T1000 (cell line): Measurements from ENCODE around the gene GALR3.
"Not testable (repeated sequence)": the region's sequence is repeated elsewhere in the genome, so short reads cannot be mapped to it uniquely, and the experiment has no call there.

Source experiments
- DNase-seq: peaks from one replicate; lab custom pipeline; 2025; ENCODE audit warnings: mixed read lengths; lab: John Stamatoyannopoulos, UW

GALR3 gene

GRCh38 chr22:37823134-37823985, at the start of gene GALR3:
Gene GALR3 (plus strand): TSS chr22:37823382. CDS start chr22:37823407, 25 bp downstream.
- DNase-seq, result no peak

GRCh38 chr22:37774728-37775127, 48.5 kb upstream of the GALR3 start:
- no peak for DNase-seq

- no peak for DNase-seq
These were observed 47.2 kb upstream of the GALR3 start for GRCh38 chr22:37775785-37776638.

GRCh38 chr22:37776639-37777005, 46.6 kb upstream of the GALR3 start:
- no peak for DNase-seq

- peak; percentile 80 for DNase-seq
These were observed 46.0 kb upstream of the GALR3 start for GRCh38 chr22:37777122-37777687.

GRCh38 chr22:37778370-37779009, 44.7 kb upstream of the GALR3 start:
- DNase-seq, result no peak

- no peak for DNase-seq
These were observed 41.6 kb upstream of the GALR3 start for GRCh38 chr22:37781434-37782059.

- peak; percentile 63 for DNase-seq
These were observed 40.6 kb upstream of the GALR3 start for GRCh38 chr22:37782340-37783168.

- DNase-seq, result no peak
These were observed 38.2 kb upstream of the GALR3 start for GRCh38 chr22:37784829-37785495.

GRCh38 chr22:37790234-37790633, 32.9 kb upstream of the GALR3 start:
- DNase-seq, result no peak

- no peak for DNase-seq
These were observed 30.7 kb upstream of the GALR3 start for GRCh38 chr22:37792494-37792893.

GRCh38 chr22:37794376-37794775, 28.8 kb upstream of the GALR3 start:
- DNase-seq, result no peak

GRCh38 chr22:37796079-37796478, 27.1 kb upstream of the GALR3 start:
- no peak for DNase-seq

GRCh38 chr22:37797259-37797658, 25.9 kb upstream of the GALR3 start:
- not testable (repeated sequence) for DNase-seq

GRCh38 chr22:37797874-37798500, 25.2 kb upstream of the GALR3 start:
- DNase-seq, result no peak

GRCh38 chr22:37799979-37800378, 23.2 kb upstream of the GALR3 start:
- DNase-seq, result not testable (repeated sequence)

GRCh38 chr22:37801946-37802309, 21.3 kb upstream of the GALR3 start:
- DNase-seq, result no peak

- no peak for DNase-seq
These were observed 20.6 kb upstream of the GALR3 start for GRCh38 chr22:37802310-37803194.

- no peak for DNase-seq
These were observed 20.0 kb upstream of the GALR3 start for GRCh38 chr22:37803195-37803638.
